ENCODE results near the gene EPB42.

EPB42 gene

GRCh38 chr15:43220991-43221403, at the start of gene EPB42:
Gene EPB42 (minus strand): TSS chr15:43221018. CDS start chr15:43220825, 193 bp downstream.
- no peak within 1 kb of the TSS for H3K27ac ChIP-seq
- in situ Hi-C loops (cut with HindIII; ENCODE audit: low pct_ligation_motif_present, low sequenced_read_pairs), result no loop called here
- no peak for DNase-seq
- peaks cover 2% of the 10 kb centered on the region for H3K27me3 ChIP-seq (replicated peaks)
- no peak for TF ChIP-seq CTCF (IDR thresholded peaks at IDR 0.05; ENCODE audit: low read depth, low read length, missing control alignments)
- H3K4me3 ChIP-seq (ENCODE audit: low read depth, low read length), result no peak within 1 kb of the TSS
- no peaks in the 10 kb centered on the region for H3K36me3 ChIP-seq (replicated peaks)

GRCh38 chr15:43270113-43270665, 49.4 kb upstream of the EPB42 start:
- Histone ChIP-seq H3K27ac (no peak overlapping the region), H3K36me3 (replicated peaks) (no peaks in the 10 kb centered on the region), H3K27me3 (replicated peaks) (peaks cover 17% of the 10 kb centered on the region), H3K4me3 (ENCODE audit: low read depth, low read length) (no peak overlapping the region)
- DNase-seq, result no peak
- TF ChIP-seq CTCF (IDR thresholded peaks at IDR 0.05; ENCODE audit: low read depth, low read length, missing control alignments), result no peak
- in situ Hi-C loops (cut with HindIII; ENCODE audit: low pct_ligation_motif_present, low sequenced_read_pairs), result no loop called here

GRCh38 chr15:43268111-43269105, 47.6 kb upstream of the EPB42 start:
- H3K36me3 ChIP-seq (replicated peaks), result no peaks in the 10 kb centered on the region
- peak; percentile 81 for TF ChIP-seq CTCF (IDR thresholded peaks at IDR 0.05; ENCODE audit: low read depth, low read length, missing control alignments)
- H3K27ac ChIP-seq, result no peak overlapping the region
- DNase-seq, result no peak
- no peak overlapping the region for H3K4me3 ChIP-seq (ENCODE audit: low read depth, low read length)
- H3K27me3 ChIP-seq (replicated peaks), result peaks cover 31% of the 10 kb centered on the region
- in situ Hi-C loops (cut with HindIII; ENCODE audit: low pct_ligation_motif_present, low sequenced_read_pairs), result no loop called here

- no peak for TF ChIP-seq CTCF (IDR thresholded peaks at IDR 0.05; ENCODE audit: low read depth, low read length, missing control alignments)
- no peak overlapping the region for H3K4me3 ChIP-seq (ENCODE audit: low read depth, low read length)
- H3K27ac ChIP-seq, result no peak overlapping the region
- DNase-seq, result no peak
- in situ Hi-C loops (cut with HindIII; ENCODE audit: low pct_ligation_motif_present, low sequenced_read_pairs), result no loop called here
- H3K36me3 ChIP-seq (replicated peaks), result no peaks in the 10 kb centered on the region
- H3K27me3 ChIP-seq (replicated peaks), result peaks cover 35% of the 10 kb centered on the region
Observed at GRCh38 chr15:43267439-43267838, 46.6 kb upstream of the EPB42 start.

- in situ Hi-C loops (cut with HindIII; ENCODE audit: low pct_ligation_motif_present, low sequenced_read_pairs), result no loop called here
- no peaks in the 10 kb centered on the region for H3K36me3 ChIP-seq (replicated peaks)
- H3K27me3 ChIP-seq (replicated peaks), result peaks cover 35% of the 10 kb centered on the region
- TF ChIP-seq CTCF (IDR thresholded peaks at IDR 0.05; ENCODE audit: low read depth, low read length, missing control alignments), result no peak
- DNase-seq, result no peak
- no peak within 1 kb of the TSS for H3K4me3 ChIP-seq (ENCODE audit: low read depth, low read length)
- H3K27ac ChIP-seq, result no peak within 1 kb of the TSS
Observed at GRCh38 chr15:43266834-43267233, 46.0 kb upstream of the EPB42 start, which contains the start of gene TGM5. Gene TGM5 (minus strand): TSS chr15:43266928. CDS start chr15:43266849, 79 bp downstream.
